Occipital lobe (tissue), 2 donors: ENCODE results near the gene EPS8L2. TPM values are rescaled to one million over a fixed set of nuclear protein-coding genes. Genes with fewer than 3 reads are reported as not detected.

Experiments used
- DNase-seq: peaks from one replicate; lab custom pipeline; 2025; lab: John Stamatoyannopoulos, UW
- total RNA-seq: library from RNA; depleted of rRNA; stranded (reverse); fragments of >200 nt; gene quantifications from one replicate; pipeline ENCODE4 v1.2.3, GENCODE V29; 2014

EPS8L2 gene
- 1.4 TPM for total RNA-seq

- DNase-seq, result no peak
Observed at GRCh38 chr11:705646-706438, at the start of gene EPS8L2. TSS of gene EPS8L2 (plus strand) at chr11:706231. CDS start at chr11:709408, 3,177 bp downstream.

GRCh38 chr11:656426-656825 is 49.6 kb upstream of the EPS8L2 start:
- DNase-seq, result no peak

GRCh38 chr11:656866-657265 is 49.2 kb upstream of the EPS8L2 start:
- no peak for DNase-seq

- no peak for DNase-seq
Observed at GRCh38 chr11:657691-658126, 48.3 kb upstream of the EPS8L2 start.

GRCh38 chr11:659532-660085 is 46.4 kb upstream of the EPS8L2 start:
- no peak for DNase-seq

GRCh38 chr11:660281-660680 is 45.8 kb upstream of the EPS8L2 start:
- no peak for DNase-seq

- DNase-seq, result no peak
Observed at GRCh38 chr11:660681-661444, 45.2 kb upstream of the EPS8L2 start.

- no peak for DNase-seq
Observed at GRCh38 chr11:662689-663274, 43.2 kb upstream of the EPS8L2 start.

GRCh38 chr11:665062-665703 is 40.8 kb upstream of the EPS8L2 start:
- no peak for DNase-seq

GRCh38 chr11:665704-666281 is 40.2 kb upstream of the EPS8L2 start:
- DNase-seq, result no peak

GRCh38 chr11:673866-674265 is 32.2 kb upstream of the EPS8L2 start:
- DNase-seq, result no peak

- no peak for DNase-seq
Observed at GRCh38 chr11:674406-674805, 31.6 kb upstream of the EPS8L2 start.

GRCh38 chr11:678297-678696 is 27.7 kb upstream of the EPS8L2 start:
- no peak for DNase-seq

GRCh38 chr11:679271-680207 is 26.5 kb upstream of the EPS8L2 start:
- DNase-seq, result no peak

- DNase-seq, result no peak
Observed at GRCh38 chr11:680476-680875, 25.6 kb upstream of the EPS8L2 start.

GRCh38 chr11:680970-681369 is 25.1 kb upstream of the EPS8L2 start:
- no peak for DNase-seq

GRCh38 chr11:686451-687243 is 19.4 kb upstream of the EPS8L2 start:
- DNase-seq, result no peak

GRCh38 chr11:687751-688150 is 18.3 kb upstream of the EPS8L2 start:
- DNase-seq, result no peak

GRCh38 chr11:688681-689080 is 17.4 kb upstream of the EPS8L2 start:
- no peak for DNase-seq
